SK-N-MC (cell line): Measurements from ENCODE around the gene STRADA.

Source experiments
- DNase-seq: peaks from one replicate; pipeline ENCODE4 v3.0.0-alpha.2; 2011; ENCODE audit warnings: low read depth, low spot score
- H3K27ac ChIP-seq: fragments of 200-600 bp; sonication (generic); 2 replicates; pipeline ENCODE4 v1.5.1; 2016; ENCODE audit warnings: mixed run types
- H3K36me3 ChIP-seq: fragments of 200-600 bp; sonication (generic); 2 replicates; pipeline ENCODE4 v1.6.1; 2017; ENCODE audit warnings: antibody characterized with exemption, low read length, mixed read lengths; ENCODE audit not compliant: insufficient read depth
- H3K4me3 ChIP-seq: fragments of 200-600 bp; sonication (generic); 2 replicates; pipeline ENCODE4 v1.5.1; 2016
- H3K9ac ChIP-seq: fragments of 200-600 bp; sonication (generic); 2 replicates; pipeline ENCODE4 v1.8.0; 2017; ENCODE audit warnings: mixed run types, mixed read lengths; ENCODE audit not compliant: insufficient read length
- H3K9me3 ChIP-seq: fragments of 200-600 bp; sonication (generic); 2 replicates; pipeline ENCODE4 v1.6.1; 2017; ENCODE audit warnings: low read depth, mild to moderate bottlenecking, antibody characterized with exemption, low read length, moderate library complexity, mixed read lengths
- EZH2 ChIP-seq: fragments of 200-600 bp; sonication (generic); IDR thresholded peaks from one replicate; pipeline ENCODE4 v1.6.1; 2017; ENCODE audit warnings: antibody characterized with exemption
- FOXP2 ChIP-seq: optimal IDR thresholded peaks from 2 replicates; pipeline ENCODE3; 2011; ENCODE audit warnings: mild to moderate bottlenecking, moderate library complexity; ENCODE audit not compliant: insufficient read depth; ENCODE audit errors: extremely low read length, control extremely low read depth
- POLR2AphosphoS5 ChIP-seq: IDR thresholded peaks from 2 replicates; pipeline ENCODE4 v1.6.1; 2012; ENCODE audit warnings: mild to moderate bottlenecking, low read depth, low read length, borderline replicate concordance

Gene STRADA

DNA sequence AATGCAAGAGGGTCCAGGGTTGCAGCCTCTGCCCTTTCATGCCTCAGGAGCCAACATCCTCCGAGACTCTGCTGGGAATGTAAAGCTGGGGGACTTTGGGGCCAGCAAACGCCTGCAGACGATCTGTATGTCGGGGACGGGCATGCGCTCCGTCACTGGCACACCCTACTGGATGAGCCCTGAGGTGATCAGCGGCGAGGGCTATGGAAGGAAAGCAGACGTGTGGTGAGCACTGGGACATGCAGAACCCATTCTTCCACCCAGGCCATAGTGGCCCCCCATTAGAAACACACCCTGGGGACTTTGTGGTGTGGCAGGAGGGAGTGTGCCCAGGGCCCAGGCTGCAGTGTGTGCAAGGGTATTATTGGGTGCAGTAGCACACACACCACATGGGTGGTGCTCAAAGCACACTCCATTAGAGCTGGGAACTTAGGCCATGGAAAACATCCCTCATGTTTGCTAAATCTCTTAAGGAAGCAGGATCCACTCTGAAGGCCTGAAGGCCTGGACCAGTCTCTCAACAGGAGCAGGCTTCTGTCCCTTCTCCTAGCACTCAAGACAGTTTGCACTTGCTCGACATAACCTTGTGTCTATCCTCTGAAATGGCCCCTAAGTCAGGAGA lies 49.3 kb downstream of the STRADA start:
- TF ChIP-seq POLR2AphosphoS5 (no peak), FOXP2 (no peak), EZH2 (no peak)
- no peak for DNase-seq
- H3K36me3 ChIP-seq, result no peaks in the 10 kb centered on the region; the same call in 1 of the 2 replicates

DNA sequence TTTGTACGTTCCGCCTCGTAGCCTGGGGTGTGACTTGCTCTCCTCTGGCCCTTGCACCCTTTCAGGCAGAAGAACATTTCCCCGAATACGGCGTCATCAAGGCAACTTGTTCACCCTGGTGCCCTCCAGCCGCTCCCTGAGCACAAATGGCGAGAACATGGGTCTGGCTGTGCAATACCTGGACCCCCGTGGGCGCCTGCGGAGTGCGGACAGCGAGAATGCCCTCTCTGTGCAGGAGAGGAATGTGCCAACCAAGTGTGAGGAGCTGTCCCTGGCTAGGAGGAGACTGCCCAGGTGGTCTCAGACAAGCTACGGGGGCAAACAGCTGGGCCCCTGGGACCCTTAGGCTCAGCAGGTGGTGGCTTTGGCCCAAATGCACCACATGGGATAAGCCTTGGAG lies 52.1 kb downstream of the STRADA start:
- TF ChIP-seq POLR2AphosphoS5 (no peak), FOXP2 (no peak), EZH2 (no peak)
- Histone ChIP-seq H3K9me3 (no peaks in the 10 kb centered on the region), H3K36me3 (no peaks in the 10 kb centered on the region), H3K9ac (no peak overlapping the region), H3K4me3 (no peak overlapping the region), H3K27ac (no peak overlapping the region)
- no peak for DNase-seq

More for the DNA sequence above, 49.3 kb downstream of the STRADA start:
- no peak overlapping the region for H3K27ac ChIP-seq
- no peak overlapping the region for H3K4me3 ChIP-seq
- no peaks in the 10 kb centered on the region for H3K9me3 ChIP-seq
- H3K9ac ChIP-seq, result no peak overlapping the region

DNA sequence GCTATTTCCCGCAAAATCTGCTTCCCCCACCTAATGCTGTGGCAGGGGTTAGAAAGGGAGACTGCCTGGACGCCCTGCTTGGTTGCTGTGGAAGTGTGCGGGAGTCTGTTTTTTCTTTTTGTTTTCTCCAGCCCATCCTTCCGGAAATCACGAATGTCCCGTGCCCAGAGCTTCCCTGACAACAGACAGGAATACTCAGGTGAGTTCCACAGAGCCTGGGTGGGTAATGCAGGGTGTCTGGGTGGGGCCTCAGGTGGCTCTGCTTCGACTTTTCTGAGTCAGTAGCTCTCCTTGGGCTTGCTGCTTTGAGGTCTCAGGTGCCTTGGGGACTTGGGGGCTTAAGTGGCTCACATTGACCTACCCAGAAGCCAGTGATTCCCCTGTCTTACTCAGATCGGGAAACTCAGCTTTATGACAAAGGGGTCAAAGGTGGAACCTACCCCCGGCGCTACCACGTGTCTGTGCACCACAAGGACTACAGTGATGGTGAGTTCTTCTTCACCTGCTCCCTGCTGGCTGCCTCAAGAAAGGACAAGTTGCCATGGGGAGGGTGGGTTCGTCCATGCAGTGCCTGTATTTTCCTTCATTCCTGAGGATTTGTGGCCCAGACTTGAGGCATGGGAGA lies 53.1 kb downstream of the STRADA start:
- DNase-seq, result no peak
- Histone ChIP-seq H3K9ac (no peak overlapping the region), H3K4me3 (no peak overlapping the region), H3K36me3 (no peaks in the 10 kb centered on the region), H3K9me3 (no peaks in the 10 kb centered on the region), H3K27ac (no peak overlapping the region)
- TF ChIP-seq EZH2 (no peak), FOXP2 (no peak), POLR2AphosphoS5 (no peak)

DNA sequence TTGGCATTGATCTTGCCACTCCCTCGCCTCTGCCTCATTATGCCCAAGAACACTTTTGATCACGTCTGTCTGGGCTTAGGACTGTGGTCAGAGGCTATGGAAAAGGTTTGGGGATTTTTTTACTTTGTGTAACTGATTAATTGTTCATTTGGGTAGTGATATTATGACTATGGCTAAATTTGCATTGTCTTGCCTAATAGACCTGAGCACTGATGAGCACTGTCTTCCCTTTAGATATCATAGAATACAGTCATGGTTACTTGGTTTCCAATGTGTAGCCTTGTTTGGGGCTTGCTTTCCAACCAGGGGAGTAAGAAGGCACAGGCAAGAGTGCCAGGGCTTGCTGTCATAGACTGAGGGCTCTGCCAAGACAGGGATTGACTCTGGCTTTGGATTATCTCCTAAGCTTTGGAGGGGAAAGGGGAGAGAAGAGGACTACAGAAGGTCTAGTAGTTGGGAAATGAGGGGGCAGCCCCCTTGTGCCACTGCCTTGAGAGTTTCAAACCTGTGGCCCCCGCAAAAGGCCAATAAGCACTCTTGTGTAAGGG lies 55.4 kb downstream of the STRADA start:
- no peaks in the 10 kb centered on the region for H3K9me3 ChIP-seq
- H3K36me3 ChIP-seq, result peaks cover 10% of the 10 kb centered on the region; the same call in 1 of the 2 replicates
- H3K9ac ChIP-seq, result no peak overlapping the region
- no peak overlapping the region for H3K4me3 ChIP-seq
- no peak for DNase-seq
- no peak overlapping the region for H3K27ac ChIP-seq
- TF ChIP-seq EZH2, result no peak
- no peak for TF ChIP-seq FOXP2
- TF ChIP-seq POLR2AphosphoS5, result no peak

DNA sequence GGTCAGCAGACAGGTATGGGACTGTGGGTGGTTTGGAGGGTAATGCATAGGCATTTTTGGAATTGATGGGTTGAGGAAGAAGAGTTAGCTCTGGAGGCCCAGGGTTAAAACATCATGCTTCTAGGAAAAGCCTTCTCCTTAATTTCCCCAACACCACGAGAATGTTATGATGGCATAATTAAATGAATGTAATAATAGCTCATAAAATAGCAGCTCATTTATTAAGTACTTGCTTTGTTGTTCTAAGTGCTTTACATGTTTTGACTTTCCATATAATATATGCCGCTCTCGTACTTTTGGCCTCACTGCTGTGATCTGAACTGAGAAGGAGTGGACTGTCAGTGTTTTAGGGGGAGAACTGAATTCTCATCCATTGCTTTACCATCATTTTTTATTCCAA lies 56.0 kb downstream of the STRADA start:
- Histone ChIP-seq H3K4me3 (no peak overlapping the region), H3K9ac (no peak overlapping the region), H3K36me3 (peaks cover 10% of the 10 kb centered on the region; the same call in 1 of the 2 replicates), H3K27ac (no peak overlapping the region), H3K9me3 (no peaks in the 10 kb centered on the region)
- no peak for TF ChIP-seq EZH2
- TF ChIP-seq POLR2AphosphoS5, result no peak
- TF ChIP-seq FOXP2, result no peak
- DNase-seq, result no peak

DNA sequence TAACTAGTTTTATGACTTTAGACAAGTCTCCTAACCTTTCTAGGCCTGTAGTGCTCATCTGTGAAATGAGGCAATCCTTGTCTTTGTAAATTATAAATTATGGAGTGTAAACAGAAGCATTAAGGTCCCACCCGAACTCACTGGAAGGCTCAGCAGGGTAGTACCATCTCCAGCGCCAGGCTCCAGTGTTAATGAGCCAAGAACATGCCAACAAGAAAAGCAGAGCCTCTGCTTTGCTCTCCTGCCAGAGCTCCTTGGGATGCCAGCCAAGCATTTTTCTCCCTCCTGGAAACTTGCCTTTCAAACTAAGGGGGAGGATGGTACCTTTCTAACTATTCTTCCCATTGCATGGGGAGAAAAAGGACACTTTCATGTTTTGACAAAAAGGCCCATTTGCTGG lies 56.6 kb downstream of the STRADA start:
- no peak for DNase-seq
- Histone ChIP-seq H3K4me3 (no peak overlapping the region), H3K9me3 (no peaks in the 10 kb centered on the region), H3K9ac (no peak overlapping the region), H3K36me3 (peaks cover 10% of the 10 kb centered on the region; the same call in 1 of the 2 replicates), H3K27ac (peak overlapping the region; percentile 44; the same call in 1 of the 2 replicates)
- TF ChIP-seq POLR2AphosphoS5 (no peak), EZH2 (no peak), FOXP2 (no peak)

DNA sequence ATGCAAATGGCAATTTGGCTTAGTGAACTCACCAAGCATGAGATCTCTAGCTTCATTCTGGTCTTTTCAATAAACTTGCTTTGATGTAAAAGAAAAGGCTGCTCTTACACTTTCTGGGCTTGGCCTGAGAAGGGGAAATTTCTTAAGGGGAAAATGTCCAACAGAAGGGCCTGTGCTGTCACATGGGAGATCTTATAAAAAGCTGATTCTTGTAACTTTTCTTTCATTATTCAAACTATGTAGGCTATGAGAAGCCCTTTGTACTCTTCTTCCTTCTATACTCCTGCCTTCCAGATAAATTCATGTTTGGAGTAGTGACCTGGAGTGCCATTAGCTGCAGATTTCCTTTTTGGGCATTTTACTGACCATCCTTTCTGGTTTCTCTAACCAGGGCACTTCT lies 58.6 kb downstream of the STRADA start:
- DNase-seq, result no peak
- no peaks in the 10 kb centered on the region for H3K9me3 ChIP-seq
- no peak overlapping the region for H3K4me3 ChIP-seq
- peaks cover 10% of the 10 kb centered on the region; the same call in 1 of the 2 replicates for H3K36me3 ChIP-seq
- no peak overlapping the region for H3K9ac ChIP-seq
- no peak overlapping the region for H3K27ac ChIP-seq
- TF ChIP-seq FOXP2, result no peak

DNA sequence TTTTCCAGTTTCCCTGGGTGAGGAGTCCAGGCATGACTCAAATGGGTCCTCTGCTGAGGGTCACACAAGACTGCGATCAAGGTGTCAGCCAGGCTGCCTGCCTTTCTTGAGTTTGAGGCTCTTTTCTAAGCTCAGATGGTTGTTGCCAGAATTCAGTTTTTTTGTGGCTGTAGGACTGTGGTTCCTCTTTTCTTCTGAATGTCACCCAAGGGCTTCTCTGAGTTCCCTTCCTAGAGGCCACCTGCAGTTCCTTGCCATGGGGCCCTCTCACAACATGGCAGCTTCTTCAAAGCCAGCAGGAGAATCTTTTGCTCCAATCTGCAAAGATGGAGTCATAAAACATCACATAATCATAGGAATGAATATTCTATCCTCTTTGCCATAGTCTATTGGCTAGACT lies 59.2 kb downstream of the STRADA start:
- H3K36me3 ChIP-seq, result peaks cover 10% of the 10 kb centered on the region; the same call in 1 of the 2 replicates
- DNase-seq, result no peak
- no peak overlapping the region for H3K27ac ChIP-seq
- no peak for TF ChIP-seq POLR2AphosphoS5
- TF ChIP-seq FOXP2, result no peak
- no peak for TF ChIP-seq EZH2
- H3K9ac ChIP-seq, result no peak overlapping the region
- no peaks in the 10 kb centered on the region for H3K9me3 ChIP-seq
- H3K4me3 ChIP-seq, result no peak overlapping the region

DNA sequence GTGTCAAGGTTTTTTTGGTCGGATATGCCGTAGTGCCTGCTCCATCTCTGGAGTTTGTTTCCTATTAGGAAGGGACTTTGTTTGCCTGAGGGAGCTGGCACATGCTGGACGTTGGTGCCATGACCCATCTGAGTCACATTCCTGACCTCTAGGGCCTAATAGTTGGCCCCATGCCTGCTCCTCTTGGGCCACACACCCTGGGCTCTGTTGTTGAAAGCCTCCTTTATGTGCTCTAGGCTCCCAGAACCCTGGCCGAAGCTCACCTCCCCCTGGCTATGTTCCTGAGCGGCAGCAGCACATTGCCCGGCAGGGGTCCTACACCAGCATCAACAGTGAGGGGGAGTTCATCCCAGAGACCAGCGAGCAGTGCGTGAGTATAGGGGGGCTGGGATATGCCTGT lies 60.1 kb downstream of the STRADA start:
- H3K4me3 ChIP-seq, result no peak overlapping the region
- H3K36me3 ChIP-seq, result peaks cover 10% of the 10 kb centered on the region; the same call in 1 of the 2 replicates
- H3K27ac ChIP-seq, result no peak overlapping the region
- no peaks in the 10 kb centered on the region for H3K9me3 ChIP-seq
- no peak overlapping the region for H3K9ac ChIP-seq
- no peak for DNase-seq
- TF ChIP-seq FOXP2, result no peak
